ENCODE data around the gene MAGI2. TPM values are rescaled to one million over a fixed set of nuclear protein-coding genes. Genes with fewer than 3 reads are reported as not detected.

MAGI2 gene
- total RNA-seq, 1 donor from 2014 or later = 6.3 TPM

DNA sequence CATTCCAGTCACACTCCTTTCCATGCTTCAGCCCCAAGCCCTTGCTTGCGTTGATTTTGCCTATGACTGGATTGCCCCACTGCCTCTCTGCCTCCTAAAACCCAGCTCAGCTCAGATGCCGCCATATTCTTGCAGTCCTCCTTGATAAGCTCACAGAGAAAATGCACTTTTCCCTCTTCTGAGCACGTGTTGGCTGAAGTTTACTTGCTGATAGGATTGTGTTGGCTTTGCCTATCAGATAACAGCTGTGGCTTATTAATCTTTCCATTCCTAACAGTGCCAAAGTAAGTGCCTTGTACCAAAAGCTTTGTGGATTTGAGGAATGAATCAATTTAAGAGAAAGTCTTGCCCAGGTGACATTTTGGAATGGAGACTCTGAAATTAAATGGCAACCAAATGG lies 1405.7 kb downstream of the MAGI2 start:
- intact Hi-C loops (cut with DNase I) = no loop called here
- no peak for DNase-seq (ENCODE audit: low spot score)

GRCh38 chr7:78043159-78043558 lies 1410.3 kb downstream of the MAGI2 start:
- no peak for DNase-seq (ENCODE audit: low spot score)
- intact Hi-C loops (cut with DNase I) = no loop called here

DNA sequence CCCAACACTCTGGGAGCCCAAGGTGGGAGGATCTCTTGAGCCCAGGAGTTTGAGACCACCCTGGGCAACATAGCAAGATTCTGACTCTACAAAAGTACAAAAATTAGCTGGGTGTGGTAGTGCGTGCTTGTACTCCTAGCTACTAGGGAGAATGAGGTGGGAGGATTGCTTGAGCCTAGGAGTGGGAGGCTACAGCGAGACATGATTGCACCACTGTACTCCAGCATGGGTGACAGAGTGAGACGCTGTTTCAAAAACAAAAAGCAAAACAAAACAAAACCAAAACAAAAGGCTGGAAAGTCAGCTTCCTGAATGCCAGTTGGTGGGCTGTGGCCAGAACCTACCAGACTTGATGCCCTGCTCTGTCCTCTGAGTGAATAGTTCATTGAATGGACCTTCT lies 1412.0 kb downstream of the MAGI2 start:
- DNase-seq (ENCODE audit: low spot score) = no peak
- intact Hi-C loops (cut with DNase I) = no loop called here

DNA sequence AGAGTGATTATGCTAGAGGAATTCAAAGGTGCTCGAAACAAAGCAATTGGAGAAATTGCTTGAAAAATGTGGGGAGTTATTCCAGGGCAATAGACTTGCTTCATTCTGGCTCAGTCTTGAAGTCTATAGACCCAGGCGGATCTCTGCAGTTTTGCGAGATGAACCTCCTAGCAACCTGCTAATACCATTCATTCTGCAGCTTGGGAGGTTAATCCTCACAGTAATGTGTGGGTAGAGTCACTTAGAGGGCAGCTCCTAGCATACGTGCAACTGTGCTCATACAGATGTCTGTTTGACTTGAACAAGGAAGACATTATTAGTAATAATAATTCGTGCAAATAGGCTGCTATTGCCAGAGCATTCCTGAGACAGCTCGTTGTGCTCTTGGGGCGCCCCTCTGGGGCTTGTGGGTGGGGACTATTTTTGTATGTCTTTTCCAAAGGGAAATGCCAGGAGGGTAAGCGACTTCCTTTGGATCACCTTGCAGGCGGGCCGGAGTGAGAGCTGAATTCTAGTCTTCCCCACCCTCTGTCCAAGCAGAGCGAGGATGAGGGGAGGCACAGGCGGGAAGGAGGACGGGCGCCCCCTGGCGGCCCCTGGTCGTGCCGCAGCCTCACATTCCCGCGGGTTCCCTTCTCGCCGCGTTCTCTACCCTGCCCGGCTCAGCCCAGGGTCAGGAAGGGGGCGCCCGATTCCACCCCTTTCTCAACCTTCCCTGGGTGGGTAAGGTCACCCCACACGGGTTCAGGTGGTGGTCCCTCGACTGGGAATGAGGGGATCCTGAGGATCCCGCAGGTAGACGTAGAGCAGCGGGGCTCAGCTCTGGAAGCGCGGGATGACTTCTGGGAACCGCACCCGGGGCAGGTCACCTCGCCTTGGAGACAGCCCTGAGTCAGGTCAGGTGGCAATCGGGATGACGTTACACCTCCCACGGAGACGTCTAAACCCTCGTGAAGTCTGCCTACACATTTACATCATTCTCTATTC lies 1413.4 kb downstream of the MAGI2 start:
- intact Hi-C loops (cut with DNase I) = no loop called here
- no peak for DNase-seq (ENCODE audit: low spot score)

GRCh38 chr7:78038465-78039080 lies 1414.9 kb downstream of the MAGI2 start:
- intact Hi-C loops (cut with DNase I) = no loop called here
- no peak for DNase-seq (ENCODE audit: low spot score)

GRCh38 chr7:78037603-78038002 lies 1415.9 kb downstream of the MAGI2 start:
- intact Hi-C loops (cut with DNase I) = no loop called here
- DNase-seq (ENCODE audit: low spot score) = no peak

- DNase-seq (ENCODE audit: low spot score) = no peak
Observed at GRCh38 chr7:78033410-78033809, 1420.1 kb downstream of the MAGI2 start.

DNA sequence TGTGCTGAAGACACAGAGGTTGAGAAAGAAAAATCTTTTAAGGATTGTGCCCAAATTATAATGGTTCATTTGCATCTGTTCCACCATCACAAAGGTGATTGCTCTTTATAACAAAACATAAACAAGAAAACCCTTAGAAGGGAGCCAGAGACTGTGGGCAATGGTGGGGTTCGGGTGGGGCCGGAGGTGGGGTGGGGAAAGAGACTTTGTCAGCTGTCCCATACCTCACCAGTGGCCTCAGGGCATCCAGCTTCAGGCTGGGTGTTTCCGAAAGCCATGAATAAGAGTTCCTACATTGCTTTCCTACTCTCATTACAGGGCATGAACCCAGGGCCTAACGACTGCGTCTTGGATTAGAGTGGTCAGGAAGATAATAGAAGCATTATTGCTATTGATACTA lies 1427.0 kb downstream of the MAGI2 start:
- intact Hi-C loops (cut with DNase I) = no loop called here
- DNase-seq (ENCODE audit: low spot score) = no peak

More at GRCh38 chr7:78033410-78033809, 1420.1 kb downstream of the MAGI2 start:
- intact Hi-C loops (cut with DNase I) = no loop called here

- intact Hi-C loops (cut with DNase I) = no loop called here
- DNase-seq (ENCODE audit: low spot score) = no peak
Observed at GRCh38 chr7:78024591-78024990, 1428.9 kb downstream of the MAGI2 start.

DNA sequence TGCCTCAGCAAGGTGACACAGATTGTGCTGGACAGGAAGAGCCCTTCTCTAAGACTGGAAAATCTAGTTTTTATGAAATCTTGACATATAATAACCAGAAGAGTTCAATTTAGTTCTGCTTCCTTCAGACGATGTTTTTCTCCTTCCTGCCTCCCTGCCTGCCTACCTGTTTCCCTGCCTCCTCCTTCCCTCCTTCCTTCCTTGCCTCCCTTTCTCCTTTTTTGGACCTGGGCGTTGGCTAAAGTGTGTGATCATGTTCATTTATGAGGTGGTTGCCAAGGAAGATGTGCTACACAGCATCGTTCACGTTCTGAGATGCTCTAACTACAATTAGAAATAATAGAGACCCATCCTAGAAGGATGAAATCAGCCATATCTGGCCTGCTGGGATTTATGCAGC lies 1430.3 kb downstream of the MAGI2 start:
- intact Hi-C loops (cut with DNase I) = no loop called here
- DNase-seq (ENCODE audit: low spot score) = no peak

DNA sequence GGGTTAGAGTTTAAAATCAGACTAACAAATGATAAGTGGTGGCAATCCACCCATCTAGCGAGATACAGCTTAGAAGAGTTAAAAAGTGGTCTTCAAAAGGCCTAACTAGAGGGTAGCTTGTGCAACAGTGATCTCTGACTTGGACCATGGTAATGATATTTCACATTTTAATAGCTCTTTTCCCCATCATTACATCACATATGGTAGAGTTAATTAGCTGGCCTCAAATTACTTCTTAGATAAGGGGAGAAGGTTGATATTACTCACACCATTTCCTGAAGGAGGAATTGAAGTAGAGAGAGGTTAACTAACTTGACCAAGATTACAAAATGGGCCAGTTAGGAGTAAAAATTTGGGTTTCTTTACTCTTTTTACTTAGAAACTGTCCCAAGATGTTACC lies 1431.3 kb downstream of the MAGI2 start:
- no peak for DNase-seq (ENCODE audit: low spot score)
- intact Hi-C loops (cut with DNase I) = no loop called here

DNA sequence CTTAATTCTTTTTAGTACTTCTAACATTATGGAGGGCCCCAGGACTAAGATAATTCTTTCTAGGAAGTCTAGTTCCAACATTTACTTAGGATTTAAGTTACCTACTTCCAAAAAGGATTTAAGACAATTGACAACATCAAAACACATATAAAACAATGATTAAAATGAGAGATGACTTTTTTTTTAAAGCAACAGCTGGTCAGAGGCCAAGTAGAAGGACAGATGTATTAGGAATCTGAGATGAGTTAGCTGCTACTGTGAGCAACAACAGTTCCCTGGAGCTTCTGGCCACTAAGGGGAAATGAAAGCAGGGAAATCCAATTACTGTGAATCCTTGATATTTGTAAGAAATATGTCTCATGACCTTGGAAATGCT lies 1432.6 kb downstream of the MAGI2 start:
- DNase-seq (ENCODE audit: low spot score) = no peak

DNA sequence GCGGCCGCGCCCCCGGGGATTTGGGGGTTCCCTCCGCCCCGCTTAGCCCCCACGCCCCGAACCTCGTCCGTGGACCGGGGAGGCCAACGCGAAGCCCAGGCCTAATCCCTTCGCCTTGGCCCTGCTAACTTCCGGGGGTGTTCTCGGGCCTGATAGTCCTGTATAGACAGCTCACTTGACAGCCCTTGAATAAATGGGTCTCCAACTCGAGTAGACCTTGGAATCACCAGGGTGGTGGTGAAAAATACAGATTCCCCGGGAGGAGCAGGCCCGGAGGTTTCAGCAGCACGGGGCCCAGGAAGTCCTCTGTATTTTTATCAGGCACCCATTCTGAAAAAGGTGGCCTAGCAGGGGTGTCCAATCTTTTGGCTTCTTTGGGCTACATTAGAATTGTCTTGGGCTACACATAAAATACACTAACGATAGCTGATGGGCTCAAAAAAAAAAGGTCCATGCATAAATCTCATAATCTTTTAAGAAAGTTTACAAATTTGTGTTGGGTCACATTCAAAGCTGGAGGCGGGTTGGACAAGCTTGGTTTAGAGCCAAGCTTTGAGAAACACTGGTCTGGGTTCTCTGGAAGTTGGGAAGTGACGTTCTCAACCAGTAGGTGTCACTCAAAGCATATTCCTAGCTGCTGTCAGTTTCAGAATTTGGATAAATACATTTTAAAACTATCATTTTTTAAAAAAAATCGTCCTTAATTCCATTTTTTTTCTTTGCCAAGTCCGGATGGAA lies 1433.2 kb downstream of the MAGI2 start:
- intact Hi-C loops (cut with DNase I) = no loop called here
- DNase-seq (ENCODE audit: low spot score) = no peak

More for the DNA sequence above, 1432.6 kb downstream of the MAGI2 start:
- intact Hi-C loops (cut with DNase I) = no loop called here

DNA sequence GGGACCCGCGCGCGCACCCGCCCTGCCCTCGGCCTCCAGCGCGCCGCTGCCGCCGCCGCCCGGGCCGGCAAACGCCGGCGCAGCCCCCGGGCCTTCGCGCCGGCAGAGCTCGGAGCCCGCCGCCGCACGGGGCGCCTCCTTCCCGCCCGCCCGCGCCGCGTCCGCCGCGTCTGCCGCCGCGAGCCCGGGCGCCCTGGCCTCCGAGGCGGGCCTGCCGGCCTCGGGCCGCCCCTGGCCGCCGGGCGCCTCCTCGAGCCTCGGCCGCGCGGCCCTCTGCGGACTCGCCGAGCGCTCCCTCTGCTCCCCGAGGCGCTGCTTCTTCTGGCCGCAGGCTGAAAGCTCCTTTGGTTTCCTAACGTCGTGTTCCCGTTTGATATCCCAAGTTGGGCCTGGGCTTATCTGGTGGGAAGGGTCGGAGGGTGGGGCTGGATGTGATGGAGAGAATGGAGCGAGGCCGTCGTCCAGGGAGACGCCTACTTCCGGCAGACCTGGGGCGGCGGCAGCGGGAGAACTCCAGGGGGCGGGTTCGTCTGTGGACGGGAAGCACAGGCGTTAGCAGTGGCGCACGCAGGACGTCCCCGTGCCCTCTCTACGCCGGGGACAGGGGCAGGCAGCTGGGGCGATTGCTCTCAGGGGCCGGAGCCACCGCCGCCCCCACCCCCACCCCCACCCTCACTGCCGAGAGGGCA lies 1433.9 kb downstream of the MAGI2 start:
- DNase-seq (ENCODE audit: low spot score) = peak; percentile 96
- intact Hi-C loops (cut with DNase I) = no loop called here

DNA sequence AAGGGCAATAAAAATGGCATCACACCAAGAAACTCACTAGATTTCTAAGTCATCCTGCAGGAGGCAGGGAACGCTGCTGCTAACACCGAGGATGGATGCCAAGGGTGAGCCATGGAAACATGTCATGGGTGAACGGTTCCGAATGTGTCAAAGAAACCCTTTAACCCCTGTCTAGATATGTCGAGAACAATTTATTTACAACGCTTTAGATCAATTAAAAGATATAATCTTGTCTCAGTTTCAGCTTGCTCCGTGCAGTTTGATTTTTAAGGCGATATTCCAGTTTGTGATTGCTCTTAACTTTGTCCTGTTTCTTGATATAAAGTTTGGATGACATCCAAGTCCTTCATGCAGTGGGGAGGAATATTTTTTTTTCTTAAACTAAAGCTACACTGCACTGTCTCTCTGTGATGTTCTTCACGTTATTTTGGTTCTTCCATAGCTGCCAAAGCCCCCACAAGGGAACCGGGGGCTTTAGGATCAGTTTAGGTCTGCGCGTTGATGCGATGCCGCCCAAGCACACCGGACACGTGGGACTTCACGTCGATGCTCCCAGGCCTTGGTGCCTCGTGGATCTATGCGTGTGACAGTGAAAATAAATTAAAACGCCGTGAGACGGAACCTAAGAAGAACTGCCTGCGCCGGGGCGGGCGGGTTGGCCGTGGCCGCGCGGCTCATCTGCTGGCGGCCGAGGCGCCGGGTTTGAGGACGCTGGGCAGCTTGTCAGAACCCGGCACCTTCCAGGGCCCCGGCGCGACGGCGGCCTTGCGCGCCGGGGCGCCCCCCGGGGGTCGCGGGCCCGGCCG lies 1434.6 kb downstream of the MAGI2 start:
- DNase-seq (ENCODE audit: low spot score) = no peak
- intact Hi-C loops (cut with DNase I) = no loop called here

GRCh38 chr7:78017591-78018100 lies 1435.8 kb downstream of the MAGI2 start:
- intact Hi-C loops (cut with DNase I) = no loop called here

GRCh38 chr7:78015574-78016260 lies 1437.8 kb downstream of the MAGI2 start:
- intact Hi-C loops (cut with DNase I) = no loop called here
- DNase-seq (ENCODE audit: low spot score) = no peak

More at GRCh38 chr7:78017591-78018100, 1435.8 kb downstream of the MAGI2 start:
- no peak for DNase-seq (ENCODE audit: low spot score)

GRCh38 chr7:78014401-78014800 lies 1439.1 kb downstream of the MAGI2 start:
- no peak for DNase-seq (ENCODE audit: low spot score)
- intact Hi-C loops (cut with DNase I) = no loop called here
